GM19324 (cell line): ENCODE data around the gene PXK.
"Not testable (repeated sequence)": the region's sequence is repeated elsewhere in the genome, so short reads cannot be mapped to it uniquely, and the experiment has no call there.

Source experiments
- ATAC-seq: cut with Tn5 transposase; IDR thresholded peaks from one replicate; pipeline ENCODE4 v1.9.1; 2021; ENCODE audit warnings: mild to moderate bottlenecking, moderate library complexity; ENCODE audit not compliant: unreplicated experiment, low FRiP score

Gene PXK

DNA sequence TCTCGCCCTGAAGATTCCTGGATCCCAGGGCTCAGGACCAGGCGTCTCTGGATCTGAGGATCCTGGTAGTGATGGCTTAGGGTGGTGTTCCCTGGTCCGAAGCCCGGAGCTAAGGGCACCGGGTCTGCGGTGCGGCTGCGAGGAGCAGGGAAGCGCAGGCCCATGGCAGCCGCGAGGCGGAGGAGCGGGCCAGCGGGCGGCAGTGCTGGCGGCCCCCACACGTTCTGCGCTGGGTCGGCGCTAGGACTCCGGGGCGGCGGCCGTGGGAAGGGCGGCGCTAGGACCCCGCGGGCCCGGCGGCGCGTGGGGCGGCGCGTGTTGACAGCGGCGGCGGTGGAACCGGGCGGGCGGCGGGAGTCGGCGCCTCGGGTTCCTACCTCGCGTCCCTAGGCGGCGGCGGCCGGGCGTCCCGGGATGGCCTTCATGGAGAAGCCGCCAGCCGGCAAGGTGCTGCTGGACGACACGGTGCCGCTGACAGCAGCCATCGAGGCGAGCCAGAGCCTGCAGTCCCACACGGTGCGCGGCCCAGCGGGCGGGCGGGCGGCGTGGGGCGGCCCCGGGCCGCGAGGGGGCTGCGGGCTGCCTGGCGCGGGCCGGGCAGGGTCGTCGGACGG lies at the start of gene PXK:
PXK (plus strand) TSS at position 318 of the 614 bp plus-strand sequence; CDS start at position 415, 97 bp downstream.
- ATAC-seq: peak; percentile 93

DNA sequence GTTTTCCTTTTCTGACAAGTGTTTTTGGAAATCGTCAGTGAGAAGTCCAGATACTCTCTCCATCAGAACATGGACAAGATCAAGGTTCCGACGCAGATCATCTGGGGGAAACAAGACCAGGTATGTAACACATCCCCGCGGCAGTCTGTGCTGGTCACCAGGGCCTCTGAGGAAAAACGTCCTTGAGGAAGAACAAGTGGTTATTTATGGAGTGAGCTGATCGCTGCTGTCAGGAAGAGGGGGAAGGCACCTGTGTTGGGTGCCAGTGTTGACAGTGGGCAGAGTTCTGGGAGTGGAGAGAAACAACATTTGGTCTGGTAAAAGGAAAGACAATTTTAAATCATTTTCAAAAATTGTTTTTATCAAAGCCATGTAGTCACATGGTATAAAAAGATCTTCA lies 47.4 kb upstream of the PXK start:
- no peak for ATAC-seq

DNA sequence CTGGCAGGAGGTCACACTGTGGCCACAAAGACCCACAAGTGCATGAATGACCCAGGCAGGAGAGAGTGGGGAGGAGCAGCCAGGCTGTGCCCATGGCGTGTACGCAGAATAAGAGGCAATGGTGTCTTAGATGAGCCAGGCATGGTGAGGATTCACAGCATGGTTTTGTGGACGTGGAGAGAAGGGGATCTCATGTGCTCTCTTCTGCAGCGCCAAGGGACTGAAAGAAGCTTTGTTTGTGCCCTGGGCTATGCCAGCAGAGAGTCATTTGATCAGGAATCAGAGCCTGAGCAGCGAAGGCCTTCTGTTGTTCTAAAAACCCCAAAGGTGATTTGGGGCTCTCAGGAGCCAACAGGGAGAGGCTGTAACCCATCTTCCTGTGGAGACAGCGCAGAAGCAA lies 45.3 kb upstream of the PXK start:
- no peak for ATAC-seq

DNA sequence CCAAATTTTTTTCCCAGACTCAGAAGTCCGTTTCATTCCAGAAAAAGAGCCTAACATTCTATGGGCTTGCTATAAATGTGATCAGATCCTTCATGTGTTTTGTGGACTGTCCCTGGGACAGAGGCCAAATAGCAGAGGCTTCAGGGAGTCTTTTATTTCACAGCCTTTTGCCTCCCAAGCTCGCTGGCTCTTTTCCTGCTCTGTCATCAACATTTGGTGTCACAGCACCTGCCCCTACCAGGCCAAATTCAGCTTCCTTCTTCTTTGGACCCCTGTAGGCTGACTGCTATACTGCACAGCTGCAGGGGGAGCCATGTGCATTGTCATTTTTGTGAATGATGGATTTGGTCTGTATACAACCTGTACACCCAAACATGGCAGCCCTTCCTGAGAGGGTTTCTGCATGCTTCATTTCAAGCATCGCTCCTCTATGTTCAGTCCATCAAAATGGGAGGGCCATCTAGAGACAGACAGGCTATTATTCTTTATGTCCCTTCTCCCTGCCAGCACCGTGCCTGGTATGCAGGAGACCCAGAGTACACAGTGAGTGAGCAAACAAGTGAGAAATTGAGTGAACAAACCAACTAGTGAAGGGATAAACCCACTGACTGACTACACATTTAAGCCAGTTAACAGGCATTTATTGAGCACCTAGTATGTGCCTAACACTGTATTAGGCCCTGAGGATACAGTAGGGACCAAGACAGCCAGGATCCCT lies 44.5 kb upstream of the PXK start:
- ATAC-seq: no peak

DNA sequence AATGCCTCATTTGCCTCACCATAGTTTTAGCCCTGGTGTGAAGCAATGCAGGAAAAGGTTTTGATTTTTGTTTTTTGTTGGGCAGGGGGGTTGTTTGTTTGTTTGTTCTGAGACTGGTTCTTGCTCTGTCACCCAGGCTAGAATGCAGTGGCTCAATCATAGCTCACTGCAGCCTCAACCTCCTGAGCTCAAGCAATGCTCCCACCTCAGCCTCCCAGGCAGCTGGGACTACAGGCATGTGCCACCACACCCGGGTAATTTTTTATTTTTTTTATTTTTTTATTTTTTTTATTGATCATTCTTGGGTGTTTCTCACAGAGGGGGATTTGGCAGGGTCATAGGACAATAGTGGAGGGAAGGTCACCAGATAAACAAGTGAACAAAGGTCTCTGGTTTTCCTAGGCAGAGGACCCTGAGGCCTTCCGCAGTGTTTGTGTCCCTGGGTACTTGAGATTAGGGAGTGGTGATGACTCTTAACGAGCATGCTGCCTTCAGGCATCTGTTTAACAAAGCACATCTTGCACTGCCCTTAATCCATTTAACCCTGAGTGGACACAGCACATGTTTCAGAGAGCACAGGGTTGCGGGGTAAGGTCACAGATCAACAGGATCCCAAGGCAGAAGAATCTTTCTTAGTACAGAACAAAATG lies 43.6 kb upstream of the PXK start:
- ATAC-seq: not testable (repeated sequence)

DNA sequence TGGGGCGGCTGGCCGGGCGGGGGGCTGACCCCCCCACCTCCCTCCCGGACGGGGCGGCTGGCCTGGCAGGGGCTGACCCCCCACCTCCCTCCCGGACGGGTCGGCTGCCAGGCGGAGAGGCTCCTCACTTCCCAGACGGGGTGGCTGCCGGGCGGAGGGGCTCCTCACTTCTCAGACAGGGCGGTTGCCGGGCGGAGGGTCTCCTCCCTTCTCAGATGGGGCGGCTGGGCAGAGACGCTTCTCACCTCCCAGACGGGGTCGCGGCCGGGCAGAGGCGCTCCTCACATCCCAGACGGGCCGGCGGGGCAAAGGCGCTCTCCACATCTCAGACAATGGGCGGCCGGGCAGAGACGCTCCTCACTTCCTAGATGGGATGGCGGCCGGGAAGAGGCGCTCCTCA lies 42.2 kb upstream of the PXK start:
- ATAC-seq: not testable (repeated sequence)

DNA sequence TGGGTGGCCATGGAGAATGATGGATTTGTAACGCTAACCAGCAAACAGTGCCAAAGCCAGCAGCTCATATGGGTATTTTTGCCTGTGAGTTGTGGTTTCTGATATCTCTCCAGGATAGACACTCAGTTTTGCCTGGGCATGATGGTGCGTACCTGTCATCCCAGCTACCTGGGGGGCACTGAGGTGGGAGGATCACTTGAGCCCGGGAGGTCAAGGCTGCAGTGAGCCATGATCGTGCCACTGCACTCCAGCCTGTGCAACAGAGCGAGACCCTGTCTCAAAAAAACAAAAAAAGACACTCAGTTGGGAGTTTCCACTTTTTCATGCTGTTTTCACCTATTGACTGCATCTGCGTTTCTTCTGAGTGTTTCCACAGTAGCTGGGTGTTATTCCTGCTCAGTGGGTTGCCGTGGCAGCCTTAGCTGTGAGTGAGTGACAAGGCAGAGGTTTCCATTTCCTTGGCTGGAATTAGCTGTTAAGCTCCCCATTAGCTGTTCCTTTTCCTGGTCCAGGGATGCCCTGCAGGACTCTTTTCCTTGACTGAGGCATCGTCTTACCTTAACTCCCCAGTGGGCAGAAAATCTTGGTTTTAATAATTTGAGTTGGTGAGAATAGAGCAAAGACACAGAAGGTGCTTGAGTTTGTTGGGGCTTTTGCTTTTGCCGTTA lies 40.9 kb upstream of the PXK start:
- ATAC-seq: no peak

DNA sequence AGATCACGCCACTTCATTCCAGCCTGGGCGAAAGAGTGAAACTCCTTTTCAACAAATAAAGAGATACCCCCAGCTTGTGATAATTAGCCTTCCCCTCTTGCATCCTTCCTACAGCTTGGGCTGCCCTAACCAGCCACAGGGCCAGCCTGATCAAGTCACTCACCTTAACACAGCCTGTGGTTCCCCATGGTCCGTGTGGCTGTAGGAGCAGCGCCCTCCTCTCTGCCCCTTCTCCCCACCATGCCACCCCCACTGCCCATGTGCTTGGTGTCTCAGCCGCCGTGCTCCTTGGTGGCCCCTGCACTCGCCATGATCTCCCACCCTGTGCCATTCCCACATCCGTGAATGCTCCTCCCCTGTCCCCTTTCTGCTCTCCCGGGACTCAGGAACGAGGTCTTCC lies 39.8 kb upstream of the PXK start:
- no peak for ATAC-seq

DNA sequence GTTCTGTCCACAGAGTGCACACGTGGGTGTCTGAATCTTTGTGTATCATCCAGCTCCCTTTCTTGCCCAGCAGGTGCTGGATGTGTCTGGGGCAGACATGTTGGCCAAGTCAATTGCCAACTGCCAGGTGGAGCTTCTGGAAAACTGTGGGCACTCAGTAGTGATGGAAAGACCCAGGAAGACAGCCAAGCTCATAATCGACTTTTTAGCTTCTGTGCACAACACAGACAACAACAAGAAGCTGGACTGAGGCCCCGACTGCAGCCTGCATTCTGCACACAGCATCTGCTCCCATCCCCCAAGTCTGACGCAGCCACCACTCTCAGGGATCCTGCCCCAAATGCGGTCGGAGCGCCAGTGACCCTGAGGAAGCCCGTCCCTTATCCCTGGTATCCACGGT lies 39.2 kb upstream of the PXK start:
- no peak for ATAC-seq

DNA sequence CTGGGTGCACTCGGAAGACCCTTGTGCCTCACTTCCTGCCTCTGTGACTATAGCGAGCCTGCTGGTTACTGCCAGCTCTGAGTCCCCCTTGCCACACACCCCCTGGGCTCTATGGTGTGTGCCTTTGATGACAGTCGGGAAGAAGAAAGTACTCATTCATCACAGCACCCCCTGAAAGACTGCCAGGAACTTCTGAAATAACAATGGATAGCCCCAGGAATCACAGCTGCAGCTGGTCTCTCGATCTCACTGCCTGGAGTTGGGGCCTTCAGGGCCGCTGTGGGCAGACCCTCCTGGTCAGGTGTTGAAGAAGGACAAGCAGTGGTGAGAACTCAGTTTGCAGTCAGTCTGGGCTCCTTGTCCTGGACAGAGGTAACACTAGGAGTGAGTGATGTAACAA lies 36.4 kb upstream of the PXK start:
- ATAC-seq: no peak

DNA sequence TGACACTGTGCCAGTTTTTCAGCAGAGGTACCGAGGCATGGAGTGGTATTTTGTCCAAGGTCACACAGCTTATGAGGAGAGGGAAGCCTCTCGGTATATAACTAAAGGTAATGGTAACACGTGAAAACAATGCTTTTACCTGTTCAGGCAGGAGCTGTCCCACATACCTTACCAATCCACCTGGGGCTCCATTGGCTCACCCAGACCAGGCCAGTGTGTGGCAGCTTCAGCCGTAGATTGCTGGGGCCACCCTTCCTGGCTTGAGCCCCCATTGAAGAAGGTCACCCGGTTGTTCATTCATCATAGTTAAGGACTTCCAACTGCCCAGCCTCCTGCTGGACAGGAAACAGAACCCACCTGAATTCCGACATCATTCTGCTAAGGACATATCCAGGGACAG lies 35.8 kb upstream of the PXK start:
- no peak for ATAC-seq

DNA sequence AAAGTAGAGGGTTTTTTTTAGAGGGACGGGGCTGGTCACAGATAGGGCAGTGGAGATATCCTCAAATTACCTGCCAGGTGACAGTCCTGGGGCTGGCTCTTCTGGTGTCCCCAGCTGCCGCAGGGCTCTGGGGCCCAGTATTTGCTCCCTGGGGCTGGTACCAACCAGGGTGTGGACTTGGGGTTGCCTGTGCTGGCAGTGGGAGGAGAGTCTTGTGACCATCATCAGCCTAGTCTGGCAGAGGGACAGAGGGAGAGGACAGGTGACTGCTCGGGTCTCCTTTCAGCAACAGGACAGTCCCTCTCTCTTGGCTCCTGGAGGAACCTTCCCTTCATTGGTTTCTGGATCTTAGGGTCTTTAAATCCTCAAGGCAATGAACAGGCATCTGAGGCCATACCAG lies 34.5 kb upstream of the PXK start:
- no peak for ATAC-seq

DNA sequence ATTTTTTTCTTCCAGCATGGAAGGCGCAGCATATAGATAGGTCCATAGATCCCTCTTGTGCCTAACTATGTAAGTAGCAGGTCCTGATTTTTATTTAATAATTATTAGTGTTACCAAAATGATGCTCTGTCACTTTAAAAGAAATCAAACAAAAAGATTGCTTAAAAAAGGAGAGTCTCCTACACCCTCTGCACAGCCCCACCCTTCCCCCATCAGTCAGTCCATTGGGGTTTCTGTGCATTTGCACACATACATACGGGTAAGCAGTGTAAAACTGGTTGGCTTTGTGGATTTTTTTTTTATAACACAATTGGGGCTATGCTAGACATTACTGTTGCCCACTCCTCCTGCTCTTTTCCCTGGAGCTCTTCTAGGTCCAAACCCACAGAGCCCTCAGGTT lies 33.6 kb upstream of the PXK start:
- ATAC-seq: no peak

DNA sequence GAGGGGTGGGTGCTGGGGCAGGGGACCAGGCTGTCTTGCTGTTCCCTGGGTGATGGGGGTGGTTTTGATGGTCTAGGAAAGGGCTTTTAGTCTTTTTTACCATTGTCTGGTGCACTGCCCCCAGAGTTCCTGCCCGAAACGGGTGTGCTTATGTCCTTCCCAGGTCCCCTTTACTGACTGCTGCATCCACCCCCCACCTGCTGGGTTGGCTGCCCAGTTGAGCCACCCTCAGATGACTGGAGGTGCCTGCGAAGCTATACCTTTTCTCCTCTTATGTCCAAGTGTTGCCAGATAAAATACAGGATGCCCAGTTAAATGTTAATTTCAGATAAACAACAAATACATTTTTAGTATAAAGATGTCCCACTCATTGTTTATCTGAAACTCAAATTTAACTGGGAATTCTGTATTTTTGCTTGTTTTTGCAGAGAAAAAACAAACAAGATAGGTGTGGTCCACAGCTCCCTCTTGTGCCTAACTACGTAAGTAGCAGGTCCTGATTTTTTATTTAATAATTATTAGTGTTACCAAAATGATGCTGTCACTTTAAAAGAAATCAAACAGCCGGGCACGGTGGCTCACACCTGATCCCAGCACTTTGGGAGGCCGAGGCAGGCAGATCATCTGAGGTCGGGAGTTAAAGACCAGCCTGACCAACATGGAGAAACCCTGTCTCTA lies 32.7 kb upstream of the PXK start:
- no peak for ATAC-seq

DNA sequence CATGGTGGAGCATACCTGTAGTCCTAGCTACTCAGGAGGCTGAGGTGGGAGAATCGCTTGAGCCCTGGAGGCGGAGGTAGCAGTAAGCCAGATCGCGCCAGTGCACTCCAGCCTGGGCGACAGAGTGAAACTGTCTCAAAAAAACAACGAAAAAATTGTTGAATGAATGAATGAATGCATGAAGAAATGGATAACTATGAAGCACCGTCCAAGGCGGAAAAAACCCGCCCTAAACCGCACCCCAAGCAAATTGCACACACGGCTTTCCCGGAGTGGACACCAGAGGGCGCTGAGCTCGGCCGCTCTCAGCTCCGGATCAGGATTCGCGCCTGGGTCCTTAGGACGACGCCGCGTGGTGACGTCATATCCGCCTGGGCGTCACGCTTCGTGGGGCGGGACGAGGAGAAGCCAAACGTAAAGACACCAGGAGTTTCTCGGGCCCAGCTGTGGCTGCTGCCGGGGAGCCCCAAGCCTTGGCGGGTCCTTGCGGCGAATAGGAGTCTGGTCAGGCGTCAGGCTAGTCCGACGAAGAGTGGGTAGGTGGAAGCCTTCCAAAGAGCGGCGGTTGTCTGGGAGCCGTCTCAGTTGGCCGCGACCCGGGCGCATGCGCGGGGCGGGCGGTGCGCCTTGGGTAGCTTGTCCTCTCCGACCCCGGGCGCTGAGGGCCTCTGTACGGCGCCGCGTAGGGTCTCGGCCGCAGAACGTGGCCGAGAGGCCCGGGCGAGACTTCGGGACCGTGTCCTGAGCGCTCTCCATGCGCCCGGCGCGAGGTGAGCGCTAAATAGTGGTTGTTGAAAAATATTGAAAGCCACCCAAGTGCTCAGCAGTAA lies 26.6 kb upstream of the PXK start, which contains the start of the genes HTD2 and RPP14:
HTD2 (plus strand) TSS at position 639 of the 830 bp plus-strand sequence. CDS start 11,094 bp downstream, outside the sequence.
RPP14 (plus strand) TSS at position 364 of the 830 bp plus-strand sequence. CDS start 4,085 bp downstream, outside the sequence.
- ATAC-seq: peak; percentile 93

DNA sequence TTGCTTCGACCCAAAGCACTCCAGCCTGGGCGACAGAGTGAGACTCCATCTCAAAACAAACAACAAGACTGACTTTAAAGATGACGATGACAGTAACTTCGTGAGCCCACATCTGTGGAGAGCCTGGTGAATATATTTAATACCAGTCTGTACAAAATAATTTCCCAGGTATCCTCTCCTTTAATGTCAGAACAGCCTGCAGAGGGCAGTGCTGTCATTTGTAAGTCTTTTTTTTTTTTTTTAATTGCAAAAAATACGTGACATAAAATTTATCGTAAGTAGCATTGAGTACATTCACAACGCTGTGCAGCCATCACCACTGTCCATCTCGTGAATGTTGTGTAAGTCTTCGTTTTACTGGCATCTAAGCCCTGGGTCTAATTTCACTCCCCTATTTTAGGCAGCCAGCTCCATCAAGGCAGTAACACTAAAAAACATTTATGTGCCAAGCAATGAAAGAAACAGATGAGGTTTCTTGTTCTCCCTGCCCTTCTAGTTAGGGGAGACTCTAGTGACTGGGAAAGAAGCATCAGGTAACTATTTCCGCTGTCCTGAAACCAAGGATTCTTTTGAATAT lies 25.0 kb upstream of the PXK start:
- no peak for ATAC-seq

DNA sequence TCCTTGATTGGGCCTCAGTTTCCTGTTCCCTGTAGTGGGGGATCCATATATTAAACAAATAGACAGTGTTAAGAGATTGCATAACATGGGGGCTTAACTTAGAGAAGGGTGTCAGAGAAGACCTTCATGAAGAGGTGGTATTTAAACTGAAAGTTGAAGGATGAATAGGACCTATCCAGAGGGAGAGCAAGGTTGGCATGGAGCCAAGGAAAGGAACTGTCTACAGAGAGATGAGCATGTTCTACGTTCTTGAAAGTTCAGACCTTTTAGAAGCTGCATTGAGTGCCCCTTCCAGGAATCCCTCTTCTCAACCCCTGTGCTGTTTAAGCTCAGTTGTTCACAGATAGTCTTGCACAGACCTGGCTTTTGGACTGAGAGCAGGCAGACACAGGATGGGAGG lies 24.0 kb upstream of the PXK start:
- ATAC-seq: no peak

DNA sequence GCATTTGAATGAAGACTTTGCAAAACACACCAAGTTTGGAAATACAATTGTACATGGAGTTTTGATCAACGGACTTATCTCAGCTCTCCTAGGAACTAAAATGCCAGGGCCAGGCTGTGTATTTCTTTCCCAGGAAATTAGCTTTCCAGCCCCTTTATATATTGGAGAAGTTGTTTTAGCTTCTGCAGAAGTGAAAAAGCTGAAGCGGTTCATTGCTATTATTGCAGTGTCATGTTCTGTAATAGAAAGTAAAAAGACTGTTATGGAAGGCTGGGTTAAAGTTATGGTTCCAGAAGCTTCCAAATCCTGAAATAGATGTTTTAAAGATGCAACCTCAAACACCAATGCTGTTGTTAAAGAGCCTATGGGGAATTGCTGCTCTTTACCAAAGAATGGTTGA lies 14.9 kb upstream of the PXK start:
- ATAC-seq: no peak

DNA sequence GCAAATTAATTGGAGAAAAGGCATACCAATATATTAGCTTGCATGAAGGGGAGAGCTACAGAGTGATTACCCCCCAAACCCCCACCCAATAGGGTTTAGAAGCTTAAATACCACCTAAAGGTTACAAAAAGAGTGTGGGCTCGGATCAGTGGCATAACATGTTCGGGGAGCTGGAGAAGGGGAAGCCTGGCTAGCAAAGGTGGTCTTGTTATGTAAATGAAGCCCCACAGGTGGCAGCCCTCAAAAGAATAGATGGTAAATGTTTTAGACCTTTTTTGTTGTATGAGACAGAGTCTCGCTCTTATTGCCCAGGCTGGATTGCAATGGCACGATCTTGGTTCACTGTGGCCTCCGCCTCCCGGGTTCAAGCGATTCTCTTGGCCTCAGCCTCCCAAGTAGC lies 10.9 kb upstream of the PXK start:
- ATAC-seq: no peak
